ENCODE data around the gene PPFIBP1.
A peak's percentile ranks its signal among the peaks of the same experiment; 100 is the strongest.
"Not testable (repeated sequence)": the region's sequence is repeated elsewhere in the genome, so short reads cannot be mapped to it uniquely, and the experiment has no call there.

PPFIBP1 gene

GRCh38 chr12:27652174-27652763 lies 128.3 kb downstream of the PPFIBP1 start:
- Histone ChIP-seq H3K27me3 (replicated peaks; ENCODE audit: control insufficient read depth, insufficient read depth, low read length) (no peaks in the 10 kb centered on the region), H3K36me3 (ENCODE audit: control insufficient read depth, insufficient read depth, low read length) (no peaks in the 10 kb centered on the region), H3K4me3 (replicated peaks; ENCODE audit: low read depth, low read length) (no peak overlapping the region)
- DNase-seq (ENCODE audit: extremely low read depth, insufficient read length), result no peak
- TF ChIP-seq CTCF (IDR thresholded peaks at IDR 0.05; ENCODE audit: insufficient read depth, low read length, poor library complexity, severe bottlenecking), result peak; percentile 82

GRCh38 chr12:27653661-27654060 lies 129.7 kb downstream of the PPFIBP1 start:
- no peak overlapping the region for H3K4me3 ChIP-seq (replicated peaks; ENCODE audit: low read depth, low read length)
- no peak for TF ChIP-seq CTCF (IDR thresholded peaks at IDR 0.05; ENCODE audit: insufficient read depth, low read length, poor library complexity, severe bottlenecking)
- no peaks in the 10 kb centered on the region for H3K27me3 ChIP-seq (replicated peaks; ENCODE audit: control insufficient read depth, insufficient read depth, low read length)
- H3K36me3 ChIP-seq (ENCODE audit: control insufficient read depth, insufficient read depth, low read length), result no peaks in the 10 kb centered on the region; the same call in 1 of the 2 replicates
- no peak for DNase-seq (ENCODE audit: extremely low read depth, insufficient read length)

GRCh38 chr12:27655476-27655875 lies 131.5 kb downstream of the PPFIBP1 start:
- not testable (repeated sequence) for H3K4me3 ChIP-seq (replicated peaks; ENCODE audit: low read depth, low read length); H3K27me3 ChIP-seq (replicated peaks; ENCODE audit: control insufficient read depth, insufficient read depth, low read length); H3K36me3 ChIP-seq (ENCODE audit: control insufficient read depth, insufficient read depth, low read length); DNase-seq (ENCODE audit: extremely low read depth, insufficient read length)

- no peaks in the 10 kb centered on the region for H3K27me3 ChIP-seq (replicated peaks; ENCODE audit: control insufficient read depth, insufficient read depth, low read length)
- H3K4me3 ChIP-seq (replicated peaks; ENCODE audit: low read depth, low read length), result no peak overlapping the region
- no peaks in the 10 kb centered on the region; the same call in 1 of the 2 replicates for H3K36me3 ChIP-seq (ENCODE audit: control insufficient read depth, insufficient read depth, low read length)
- no peak for DNase-seq (ENCODE audit: extremely low read depth, insufficient read length)
- TF ChIP-seq CTCF (IDR thresholded peaks at IDR 0.05; ENCODE audit: insufficient read depth, low read length, poor library complexity, severe bottlenecking), result no peak
Observed at GRCh38 chr12:27657296-27657695, 133.3 kb downstream of the PPFIBP1 start.

- DNase-seq (ENCODE audit: extremely low read depth, insufficient read length), result no peak
- Histone ChIP-seq H3K4me3 (replicated peaks; ENCODE audit: low read depth, low read length) (no peak overlapping the region), H3K36me3 (ENCODE audit: control insufficient read depth, insufficient read depth, low read length) (peaks cover 2% of the 10 kb centered on the region), H3K27me3 (replicated peaks; ENCODE audit: control insufficient read depth, insufficient read depth, low read length) (no peaks in the 10 kb centered on the region)
- TF ChIP-seq CTCF (IDR thresholded peaks at IDR 0.05; ENCODE audit: insufficient read depth, low read length, poor library complexity, severe bottlenecking), result no peak
Observed at GRCh38 chr12:27665704-27666103, 141.7 kb downstream of the PPFIBP1 start.

GRCh38 chr12:27666510-27666909 lies 142.5 kb downstream of the PPFIBP1 start:
- no peak for TF ChIP-seq CTCF (IDR thresholded peaks at IDR 0.05; ENCODE audit: insufficient read depth, low read length, poor library complexity, severe bottlenecking)
- Histone ChIP-seq H3K4me3 (replicated peaks; ENCODE audit: low read depth, low read length) (no peak overlapping the region), H3K27me3 (replicated peaks; ENCODE audit: control insufficient read depth, insufficient read depth, low read length) (no peaks in the 10 kb centered on the region), H3K36me3 (ENCODE audit: control insufficient read depth, insufficient read depth, low read length) (peaks cover 2% of the 10 kb centered on the region)
- no peak for DNase-seq (ENCODE audit: extremely low read depth, insufficient read length)

Measured in GM06990 (cell line).